Calu3 (cell line): ENCODE data around the gene CDK5RAP1. TPM values are rescaled to one million over a fixed set of nuclear protein-coding genes. Genes with fewer than 3 reads are reported as not detected.

ENCODE experiments used
- BruUV-seq: library from RNA; stranded (reverse); fragments of 400-500 nt; replicated peaks from 2 replicates; lab custom pipeline; 2021; lab: Mats Ljungman, UMichigan
- CTCF ChIA-PET: fragments of 300-600 bp; sonication (Branson Sonifier 250); formaldehyde crosslinking; loops from one replicate; lab custom pipeline; 2022; ENCODE audit warnings: antibody characterized with exemption; lab: Charles Lee
- DNase-seq: peaks from one replicate; pipeline ENCODE4 v3.0.0; 2022
- H3K27ac Mint-ChIP-seq: one replicate; pipeline ENCODE4 v1.8.0; 2022; ENCODE audit warnings: mixed read lengths; ENCODE audit not compliant: unreplicated experiment
- H3K27me3 Mint-ChIP-seq: one replicate; pipeline ENCODE4 v1.8.0; 2022; ENCODE audit warnings: mixed read lengths; ENCODE audit not compliant: unreplicated experiment
- H3K36me3 Mint-ChIP-seq: one replicate; pipeline ENCODE4 v1.8.0; 2022; ENCODE audit warnings: mild to moderate bottlenecking, moderate library complexity, mixed read lengths; ENCODE audit not compliant: insufficient read depth, unreplicated experiment
- H3K4me1 Mint-ChIP-seq: one replicate; pipeline ENCODE4 v1.8.0; 2022; ENCODE audit warnings: mild to moderate bottlenecking, low read depth, mixed read lengths; ENCODE audit not compliant: unreplicated experiment
- H3K4me3 Mint-ChIP-seq: one replicate; pipeline ENCODE4 v1.8.0; 2022; ENCODE audit warnings: mild to moderate bottlenecking, low read depth, moderate library complexity, mixed read lengths; ENCODE audit not compliant: unreplicated experiment
- H3K9me3 Mint-ChIP-seq: one replicate; pipeline ENCODE4 v1.8.0; 2022; ENCODE audit warnings: low read depth, mixed read lengths; ENCODE audit not compliant: unreplicated experiment
- CTCF ChIP-seq: fragments of 200-600 bp; IDR thresholded peaks from one replicate; pipeline ENCODE4 v1.8.0; 2022; ENCODE audit warnings: antibody characterized with exemption; ENCODE audit not compliant: unreplicated experiment
- intact Hi-C: fragments of 100-400 bp; cut with micrococcal nuclease; formaldehyde crosslinking; loops from one replicate; pipeline ENCODE4 v1.10.0; 2022; ENCODE audit not compliant: unreplicated experiment
- total RNA-seq: library from RNA; stranded (reverse); gene quantifications from 2 replicates; pipeline ENCODE4 v1.2.3, GENCODE V29; 2022

CDK5RAP1 gene
- total RNA-seq, 1 experiment from 2014 or later: 65.8 TPM

GRCh38 chr20:33412484-33412838, 11.1 kb upstream of the CDK5RAP1 start:
- no peak for DNase-seq

GRCh38 chr20:33411711-33412483, 10.6 kb upstream of the CDK5RAP1 start:
- intact Hi-C loops: no loop called here
- no peaks in the 10 kb centered on the region for H3K4me1 Mint-ChIP-seq
- no peak overlapping the region for H3K4me3 Mint-ChIP-seq
- no TSS peak for BruUV-seq
- no peak for DNase-seq
- CTCF ChIA-PET: interaction anchor here (0.6 to 1.0 kb wide), 3 partner anchors 10 to 670 kb away, joined by 3 to 5 read pairs (median 3); partner anchors contain the start of gene CDK5RAP1
- no peaks in the 10 kb centered on the region for H3K9me3 Mint-ChIP-seq
- no peak overlapping the region for H3K27ac Mint-ChIP-seq
- no peaks in the 10 kb centered on the region for H3K27me3 Mint-ChIP-seq
- H3K36me3 Mint-ChIP-seq: peaks cover 4% of the 10 kb centered on the region
- no peak for TF ChIP-seq CTCF

More at GRCh38 chr20:33412484-33412838, 11.1 kb upstream of the CDK5RAP1 start:
- intact Hi-C loops: no loop called here
- Mint-ChIP-seq H3K9me3 (no peaks in the 10 kb centered on the region), H3K27me3 (no peaks in the 10 kb centered on the region), H3K4me1 (no peaks in the 10 kb centered on the region), H3K4me3 (no peak overlapping the region), H3K36me3 (peaks cover 4% of the 10 kb centered on the region), H3K27ac (no peak overlapping the region)
- BruUV-seq: no TSS peak
- TF ChIP-seq CTCF: no peak
- CTCF ChIA-PET: no interaction called here

GRCh38 chr20:33411242-33411641, 9.9 kb upstream of the CDK5RAP1 start:
- TF ChIP-seq CTCF: no peak
- H3K9me3 Mint-ChIP-seq: no peaks in the 10 kb centered on the region
- H3K27ac Mint-ChIP-seq: no peak overlapping the region
- CTCF ChIA-PET: interaction anchor here (0.6 to 1.0 kb wide), 3 partner anchors 10 to 671 kb away, joined by 3 to 5 read pairs (median 3); partner anchors contain the start of gene CDK5RAP1
- no peak for DNase-seq
- H3K4me1 Mint-ChIP-seq: no peaks in the 10 kb centered on the region
- no TSS peak for BruUV-seq
- intact Hi-C loops: no loop called here
- peaks cover 4% of the 10 kb centered on the region for H3K36me3 Mint-ChIP-seq
- H3K4me3 Mint-ChIP-seq: no peak overlapping the region
- no peaks in the 10 kb centered on the region for H3K27me3 Mint-ChIP-seq

- H3K4me3 Mint-ChIP-seq: no peak overlapping the region
- H3K27me3 Mint-ChIP-seq: no peaks in the 10 kb centered on the region
- no peak overlapping the region for H3K27ac Mint-ChIP-seq
- CTCF ChIA-PET: interaction anchor here (0.6 kb wide), 1 partner anchor 227 kb away, joined by 5 read pairs; no protein-coding TSS in a partner anchor
- no TSS peak for BruUV-seq
- DNase-seq: no peak
- H3K4me1 Mint-ChIP-seq: no peaks in the 10 kb centered on the region
- H3K36me3 Mint-ChIP-seq: peaks cover 4% of the 10 kb centered on the region
- intact Hi-C loops: no loop called here
- no peaks in the 10 kb centered on the region for H3K9me3 Mint-ChIP-seq
- no peak for TF ChIP-seq CTCF
These were observed 8.9 kb upstream of the CDK5RAP1 start for GRCh38 chr20:33410081-33410742.
